GM10266 (cell line): ENCODE measurements around the gene FOXN3.

Source experiments
- DNase-seq: peaks from one replicate; pipeline ENCODE4 v3.0.0; 2012; ENCODE audit errors: extremely low spot score
- CTCF ChIP-seq: IDR thresholded peaks from 2 replicates; pipeline ENCODE4 v1.5.1; 2012; ENCODE audit warnings: mild to moderate bottlenecking, low read depth; ENCODE audit not compliant: control insufficient read depth, insufficient read depth; ENCODE audit errors: missing control alignments

FOXN3 gene

GRCh38 chr14:89444044-89444443 is 27.0 kb upstream of the FOXN3 start:
- TF ChIP-seq CTCF = no peak
- DNase-seq = no peak

GRCh38 chr14:89443042-89443629 is 26.1 kb upstream of the FOXN3 start:
- no peak for DNase-seq
- no peak for TF ChIP-seq CTCF

- no peak for TF ChIP-seq CTCF
Measured at GRCh38 chr14:89442280-89442679, 25.2 kb upstream of the FOXN3 start.

GRCh38 chr14:89440986-89441909 is 24.2 kb upstream of the FOXN3 start:
- TF ChIP-seq CTCF = no peak
- DNase-seq = no peak

More at GRCh38 chr14:89442280-89442679, 25.2 kb upstream of the FOXN3 start:
- DNase-seq = no peak

- no peak for DNase-seq
- TF ChIP-seq CTCF = no peak
Measured at GRCh38 chr14:89435892-89436656, 19.0 kb upstream of the FOXN3 start.

GRCh38 chr14:89435492-89435891 is 18.5 kb upstream of the FOXN3 start:
- no peak for TF ChIP-seq CTCF
- no peak for DNase-seq

- no peak for DNase-seq
- TF ChIP-seq CTCF = no peak
Measured at GRCh38 chr14:89432226-89432625, 15.2 kb upstream of the FOXN3 start.
